Progenitor cell of endocrine pancreas (in vitro differentiated cells): ENCODE data around the gene CHP2. TPM values are rescaled to one million over a fixed set of nuclear protein-coding genes. Genes with fewer than 3 reads are reported as not detected.

ENCODE experiments used
- DNase-seq: peaks from one replicate; pipeline ENCODE4 v3.0.0; 2021; ENCODE audit warnings: low spot score; ENCODE audit not compliant: unreplicated experiment
- H3K27ac Mint-ChIP-seq: 2 replicates; pipeline ENCODE4 v1.8.0; 2021; ENCODE audit warnings: mild to moderate bottlenecking, moderate library complexity, mixed read lengths
- H3K27me3 Mint-ChIP-seq: 2 replicates; pipeline ENCODE4 v1.8.0; 2021; ENCODE audit warnings: mixed read lengths
- H3K36me3 Mint-ChIP-seq: 2 replicates; pipeline ENCODE4 v1.8.0; 2022; ENCODE audit warnings: mixed read lengths; ENCODE audit not compliant: insufficient read depth
- H3K4me1 Mint-ChIP-seq: 2 replicates; pipeline ENCODE4 v1.8.0; 2021; ENCODE audit warnings: low read depth, mixed read lengths
- H3K4me3 Mint-ChIP-seq: 2 replicates; pipeline ENCODE4 v1.8.0; 2021; ENCODE audit warnings: low read depth, mild to moderate bottlenecking, moderate library complexity, mixed read lengths
- H3K9me3 Mint-ChIP-seq: 2 replicates; pipeline ENCODE4 v1.8.0; 2021; ENCODE audit warnings: low read depth, mixed read lengths
- total RNA-seq: library from RNA; stranded (reverse); gene quantifications from 2 replicates; pipeline ENCODE4 v1.2.1, GENCODE V29; 2021
- TF ChIP-seq, protein P1 (sequence below): fragments of 200-600 bp; sonication (generic); IDR thresholded peaks from one replicate; pipeline ENCODE4 v1.5.0; 2021; ENCODE audit warnings: antibody characterized with exemption, mild to moderate bottlenecking; ENCODE audit not compliant: unreplicated experiment

CHP2 gene
- total RNA-seq, 1 donor from 2014 or later = not detected

DNA sequence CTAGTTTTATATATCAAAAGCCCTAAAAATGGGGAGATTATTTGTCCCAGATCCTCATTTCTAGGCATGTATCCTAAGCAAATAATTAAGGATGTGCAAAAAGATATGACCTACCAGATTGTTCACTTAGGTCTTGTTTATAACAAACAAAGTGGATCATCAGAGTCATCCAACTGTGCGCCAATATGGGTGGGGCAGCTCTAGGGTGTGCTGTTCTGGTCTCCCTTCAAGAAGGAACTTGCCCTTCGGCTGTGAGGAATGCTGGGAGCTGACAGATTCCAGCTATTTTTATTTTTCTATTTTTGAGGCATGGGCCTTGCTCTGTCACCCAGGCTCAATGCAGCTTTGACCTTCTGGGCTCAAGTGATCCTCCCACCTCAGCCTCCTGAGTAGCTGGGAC is 13.8 kb downstream of the CHP2 start:
- no peaks in the 10 kb centered on the region for H3K4me1 Mint-ChIP-seq
- H3K27ac Mint-ChIP-seq = no peak overlapping the region
- H3K9me3 Mint-ChIP-seq = no peaks in the 10 kb centered on the region
- H3K27me3 Mint-ChIP-seq = no peaks in the 10 kb centered on the region
- no peaks in the 10 kb centered on the region for H3K36me3 Mint-ChIP-seq
- no peak overlapping the region for H3K4me3 Mint-ChIP-seq
- DNase-seq = no peak
- TF ChIP-seq, protein P1, sequence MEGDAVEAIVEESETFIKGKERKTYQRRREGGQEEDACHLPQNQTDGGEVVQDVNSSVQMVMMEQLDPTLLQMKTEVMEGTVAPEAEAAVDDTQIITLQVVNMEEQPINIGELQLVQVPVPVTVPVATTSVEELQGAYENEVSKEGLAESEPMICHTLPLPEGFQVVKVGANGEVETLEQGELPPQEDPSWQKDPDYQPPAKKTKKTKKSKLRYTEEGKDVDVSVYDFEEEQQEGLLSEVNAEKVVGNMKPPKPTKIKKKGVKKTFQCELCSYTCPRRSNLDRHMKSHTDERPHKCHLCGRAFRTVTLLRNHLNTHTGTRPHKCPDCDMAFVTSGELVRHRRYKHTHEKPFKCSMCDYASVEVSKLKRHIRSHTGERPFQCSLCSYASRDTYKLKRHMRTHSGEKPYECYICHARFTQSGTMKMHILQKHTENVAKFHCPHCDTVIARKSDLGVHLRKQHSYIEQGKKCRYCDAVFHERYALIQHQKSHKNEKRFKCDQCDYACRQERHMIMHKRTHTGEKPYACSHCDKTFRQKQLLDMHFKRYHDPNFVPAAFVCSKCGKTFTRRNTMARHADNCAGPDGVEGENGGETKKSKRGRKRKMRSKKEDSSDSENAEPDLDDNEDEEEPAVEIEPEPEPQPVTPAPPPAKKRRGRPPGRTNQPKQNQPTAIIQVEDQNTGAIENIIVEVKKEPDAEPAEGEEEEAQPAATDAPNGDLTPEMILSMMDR = no peak

- Mint-ChIP-seq H3K4me3 (no peak overlapping the region), H3K4me1 (no peaks in the 10 kb centered on the region), H3K27me3 (no peaks in the 10 kb centered on the region), H3K9me3 (no peaks in the 10 kb centered on the region), H3K27ac (no peak overlapping the region), H3K36me3 (no peaks in the 10 kb centered on the region)
- no peak for DNase-seq
- TF ChIP-seq, protein P1 = no peak
Measured at GRCh38 chr16:23771027-23771426, 16.2 kb downstream of the CHP2 start.

- H3K4me3 Mint-ChIP-seq = no peak overlapping the region
- no peaks in the 10 kb centered on the region for H3K27me3 Mint-ChIP-seq
- no peak for DNase-seq
- H3K27ac Mint-ChIP-seq = no peak overlapping the region
- TF ChIP-seq, protein P1 = no peak
- no peaks in the 10 kb centered on the region for H3K36me3 Mint-ChIP-seq
- H3K9me3 Mint-ChIP-seq = no peaks in the 10 kb centered on the region
- no peaks in the 10 kb centered on the region for H3K4me1 Mint-ChIP-seq
Measured at GRCh38 chr16:23771642-23772041, 16.8 kb downstream of the CHP2 start.

- Mint-ChIP-seq H3K27ac (no peak overlapping the region), H3K4me3 (no peak overlapping the region), H3K36me3 (no peaks in the 10 kb centered on the region), H3K4me1 (no peaks in the 10 kb centered on the region), H3K27me3 (no peaks in the 10 kb centered on the region), H3K9me3 (no peaks in the 10 kb centered on the region)
- DNase-seq = no peak
- TF ChIP-seq, protein P1 = no peak
Measured at GRCh38 chr16:23773339-23773738, 18.5 kb downstream of the CHP2 start.

DNA sequence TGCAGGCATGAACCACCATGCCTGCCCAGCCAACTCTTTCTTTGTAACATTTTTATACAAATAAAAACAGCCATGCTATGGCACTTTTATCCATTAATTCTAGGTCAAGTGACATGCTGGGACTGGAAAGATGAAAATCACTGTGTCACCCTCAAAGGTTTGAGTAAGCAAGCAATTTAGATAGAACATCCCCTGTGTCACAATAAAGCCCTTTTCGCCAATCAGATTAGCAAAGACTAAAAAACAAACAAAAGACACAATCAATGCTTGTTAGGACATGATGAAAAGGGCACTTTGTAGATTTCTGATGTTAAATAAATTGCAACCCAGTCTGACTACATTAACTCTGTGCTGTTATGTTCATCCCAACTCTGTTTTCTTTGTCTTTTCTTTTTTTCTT is 26.4 kb downstream of the CHP2 start:
- TF ChIP-seq, protein P1 = no peak
- H3K27me3 Mint-ChIP-seq = peaks cover 21% of the 10 kb centered on the region
- H3K4me3 Mint-ChIP-seq = no peak overlapping the region
- DNase-seq = no peak
- no peak overlapping the region for H3K27ac Mint-ChIP-seq
- H3K4me1 Mint-ChIP-seq = peaks cover 1% of the 10 kb centered on the region
- H3K9me3 Mint-ChIP-seq = no peaks in the 10 kb centered on the region
- H3K36me3 Mint-ChIP-seq = no peaks in the 10 kb centered on the region
